ENCODE measurements around the gene INAFM1.

Gene INAFM1

DNA sequence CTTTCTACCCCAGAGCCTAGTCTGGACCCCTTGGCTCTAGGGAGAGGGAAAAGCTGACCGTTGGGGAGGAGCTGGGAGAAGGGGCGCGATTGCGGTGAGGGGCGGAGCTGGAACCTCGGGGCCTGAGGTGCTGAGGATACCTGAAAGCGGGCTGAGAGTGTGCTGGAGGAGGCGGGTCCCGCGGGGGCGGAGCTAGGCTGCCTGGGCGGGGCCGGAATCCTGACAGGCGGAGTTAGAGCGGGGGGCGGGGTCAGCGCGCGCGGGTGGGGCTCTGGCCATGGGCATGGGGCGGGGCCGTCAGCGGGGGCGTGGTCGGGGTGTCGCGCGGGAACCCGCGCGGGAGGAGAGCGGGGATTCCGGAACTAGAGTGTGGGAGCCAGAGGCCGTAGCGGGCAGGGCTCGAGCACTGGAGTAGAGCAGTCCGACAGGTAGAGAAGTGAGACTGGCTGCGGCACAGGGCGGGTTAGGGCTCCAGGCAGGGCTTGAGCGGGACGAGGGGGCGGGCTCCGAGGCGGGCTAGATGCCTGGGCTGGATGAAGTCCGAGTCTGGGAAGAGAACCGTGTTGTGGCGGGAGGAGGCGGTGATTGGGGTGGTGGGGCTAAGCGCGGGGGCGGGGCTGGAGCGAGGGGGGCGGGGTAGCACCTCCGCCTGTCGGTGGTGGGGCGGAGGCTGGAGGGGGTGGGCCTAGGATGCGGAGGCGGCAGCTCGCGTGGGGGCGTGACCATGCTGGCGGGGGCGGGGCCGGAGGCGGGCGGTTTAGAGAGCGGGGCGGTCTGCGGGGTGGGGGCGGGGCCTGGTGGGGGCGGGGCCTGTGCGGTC is at the start of gene INAFM1:
TSS of gene INAFM1 (plus strand) at position 815 of the 820 bp plus-strand sequence. CDS start 35 bp downstream, outside the sequence.
- peak; percentile 98 for DNase-seq

GRCh38 chr19:47225746-47226425 is 48.8 kb upstream of the INAFM1 start:
- DNase-seq = peak; percentile 91

DNA sequence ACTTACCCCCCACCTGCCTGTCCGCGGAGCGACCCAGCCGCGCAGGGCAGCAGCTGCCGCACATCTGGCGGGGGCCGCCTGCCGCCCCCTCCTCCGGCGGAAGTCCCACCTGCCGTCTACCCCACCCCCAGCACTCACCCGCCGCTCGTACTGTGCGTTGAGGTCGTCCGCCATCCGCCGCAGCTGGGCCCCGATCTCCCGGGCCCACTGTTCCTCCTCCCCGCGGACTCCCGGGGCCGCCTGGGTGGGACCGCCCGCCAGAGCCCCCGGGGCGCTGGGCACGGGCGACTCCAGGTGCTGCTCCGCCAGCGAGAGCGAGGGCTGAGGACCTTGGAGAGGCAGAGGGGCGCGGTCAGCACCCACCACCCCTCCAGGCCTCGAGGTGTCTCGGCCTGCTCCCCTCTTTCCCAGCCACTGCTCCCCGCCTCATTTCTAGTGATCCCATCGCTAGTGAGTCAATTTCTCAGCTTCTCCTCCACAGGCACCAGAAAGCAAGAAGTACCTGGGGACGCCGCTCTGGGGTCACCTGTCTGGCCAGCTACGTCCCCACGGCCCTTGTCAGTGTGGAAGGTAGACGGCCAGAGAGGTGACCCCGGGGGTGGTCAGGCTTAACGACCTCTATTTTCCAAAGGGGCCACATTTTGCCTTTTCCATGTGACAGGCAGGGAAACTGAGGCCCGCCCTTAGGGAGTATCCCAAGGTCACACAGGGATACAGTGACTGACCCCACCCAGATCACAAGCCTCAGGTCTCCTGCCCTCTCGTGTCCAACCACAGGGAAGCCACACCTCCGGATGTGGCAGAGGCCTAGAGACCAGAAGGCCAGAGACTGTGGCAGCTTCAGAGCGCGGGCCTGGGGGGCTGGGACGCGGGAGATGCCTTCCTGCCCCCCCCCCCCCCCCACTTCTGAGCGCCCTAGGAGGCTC is 48.0 kb upstream of the INAFM1 start:
- peak; percentile 80 for DNase-seq

GRCh38 chr19:47227352-47228167 is 47.1 kb upstream of the INAFM1 start:
- peak; percentile 86 for DNase-seq

DNA sequence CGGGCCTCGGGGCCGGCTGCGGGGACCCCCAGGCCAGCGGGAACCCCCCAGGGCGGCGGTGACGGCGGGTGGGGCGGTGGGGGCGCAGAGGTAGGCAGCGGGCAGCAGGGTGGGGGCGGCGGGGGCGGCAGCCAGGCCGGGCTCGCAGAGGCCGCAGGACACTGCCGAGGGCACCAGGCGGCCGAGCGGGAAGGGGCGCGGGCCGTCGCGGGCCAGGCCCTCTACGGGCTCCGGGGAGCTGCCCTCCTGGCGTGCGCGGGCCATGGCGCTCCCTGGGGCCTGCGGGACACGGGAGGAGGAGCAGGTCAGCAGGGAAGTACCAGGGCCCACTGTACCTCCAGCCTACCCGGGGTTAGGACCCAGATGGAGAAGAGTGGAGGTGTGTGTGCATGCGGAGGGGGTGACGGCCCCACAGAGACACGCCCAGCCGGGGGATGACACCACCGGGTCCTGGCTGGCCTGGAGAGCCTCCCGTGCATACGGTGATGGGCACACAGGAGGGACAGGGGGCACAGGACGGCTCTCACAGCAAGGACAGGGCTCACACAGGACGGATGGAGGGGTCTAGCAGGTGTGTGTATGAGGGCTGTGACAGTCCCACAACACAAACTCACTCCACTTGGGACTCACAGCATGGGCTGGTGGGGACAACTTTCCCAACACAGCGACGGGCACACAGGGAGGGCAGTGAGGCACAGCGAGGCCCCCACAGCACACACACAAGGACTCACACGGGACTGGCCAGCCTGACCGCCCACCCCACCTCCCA is 46.3 kb upstream of the INAFM1 start:
- no peak for DNase-seq

- DNase-seq = no peak
These were observed 45.6 kb upstream of the INAFM1 start for GRCh38 chr19:47228937-47229675.

- DNase-seq = no peak
These were observed 45.0 kb upstream of the INAFM1 start for GRCh38 chr19:47229676-47230053.

- DNase-seq = peak; percentile 74
These were observed 44.4 kb upstream of the INAFM1 start for GRCh38 chr19:47230054-47230920.

GRCh38 chr19:47230921-47231214 is 43.8 kb upstream of the INAFM1 start, which contains the start of gene BBC3:
TSS of gene BBC3 (minus strand) at chr19:47231199. CDS start at chr19:47228431, 2,768 bp downstream.
- DNase-seq = no peak

- DNase-seq = peak; percentile 90
These were observed 43.2 kb upstream of the INAFM1 start for GRCh38 chr19:47231215-47232054.

GRCh38 chr19:47232422-47233211 is 42.1 kb upstream of the INAFM1 start:
- DNase-seq = no peak

- no peak for DNase-seq
These were observed 38.5 kb upstream of the INAFM1 start for GRCh38 chr19:47236072-47236675.

GRCh38 chr19:47239152-47239551 is 35.5 kb upstream of the INAFM1 start:
- no peak for DNase-seq

- DNase-seq = peak; percentile 80
These were observed 34.9 kb upstream of the INAFM1 start for GRCh38 chr19:47239610-47240296.

DNA sequence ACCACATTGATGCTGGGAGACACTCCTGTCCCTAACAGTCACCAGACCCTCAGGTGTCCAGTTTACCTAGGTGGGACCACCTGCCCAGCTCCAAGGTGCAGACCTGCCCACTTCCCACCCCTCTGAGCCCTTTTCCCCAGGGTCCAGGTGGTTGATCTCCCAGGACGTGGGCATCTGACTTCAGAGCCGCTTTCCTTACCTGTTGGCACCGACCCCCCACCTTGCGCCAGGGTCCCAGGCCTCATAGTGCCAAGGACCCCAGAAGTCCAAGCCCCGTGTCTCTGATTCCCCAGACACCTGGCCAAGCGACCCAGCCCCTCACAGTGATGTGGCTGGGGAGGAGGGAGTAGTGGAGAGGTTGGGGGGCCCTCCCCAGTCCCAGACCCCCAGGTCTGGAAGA is 34.1 kb upstream of the INAFM1 start:
- no peak for DNase-seq

- DNase-seq = no peak
These were observed 33.4 kb upstream of the INAFM1 start for GRCh38 chr19:47240996-47241918.

Measured in left hindlimb (tissue), 1 donor.